NOMO-1 (cell line): ENCODE data around the gene PKD1L1.

Experiments used
- DNase-seq, 2 experiments: peaks; one replicate each; lab custom pipeline; 2025; ENCODE audit not compliant: unreplicated experiment in 2 of 2; lab: John Stamatoyannopoulos, UW

PKD1L1 gene

DNA sequence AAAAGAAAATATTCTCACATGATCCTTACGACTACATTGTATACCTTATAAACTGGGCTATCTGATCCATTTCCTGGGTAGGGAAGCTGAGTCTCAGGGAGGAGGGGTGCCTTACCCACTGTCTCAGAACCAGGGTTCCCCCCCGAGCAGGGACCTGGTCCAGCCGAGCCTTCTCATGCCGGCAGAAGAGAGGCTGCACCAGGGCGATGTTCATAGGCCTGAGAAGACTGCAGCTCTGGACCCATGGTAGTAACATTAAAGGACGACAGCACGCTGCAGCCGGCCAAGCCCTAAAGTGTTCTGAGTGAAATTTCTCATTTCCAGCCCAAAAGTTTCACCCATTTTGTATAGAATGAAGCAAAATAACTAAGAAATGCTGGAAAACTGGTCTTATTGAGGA lies 203.4 kb downstream of the PKD1L1 start:
- DNase-seq, result no peak

DNA sequence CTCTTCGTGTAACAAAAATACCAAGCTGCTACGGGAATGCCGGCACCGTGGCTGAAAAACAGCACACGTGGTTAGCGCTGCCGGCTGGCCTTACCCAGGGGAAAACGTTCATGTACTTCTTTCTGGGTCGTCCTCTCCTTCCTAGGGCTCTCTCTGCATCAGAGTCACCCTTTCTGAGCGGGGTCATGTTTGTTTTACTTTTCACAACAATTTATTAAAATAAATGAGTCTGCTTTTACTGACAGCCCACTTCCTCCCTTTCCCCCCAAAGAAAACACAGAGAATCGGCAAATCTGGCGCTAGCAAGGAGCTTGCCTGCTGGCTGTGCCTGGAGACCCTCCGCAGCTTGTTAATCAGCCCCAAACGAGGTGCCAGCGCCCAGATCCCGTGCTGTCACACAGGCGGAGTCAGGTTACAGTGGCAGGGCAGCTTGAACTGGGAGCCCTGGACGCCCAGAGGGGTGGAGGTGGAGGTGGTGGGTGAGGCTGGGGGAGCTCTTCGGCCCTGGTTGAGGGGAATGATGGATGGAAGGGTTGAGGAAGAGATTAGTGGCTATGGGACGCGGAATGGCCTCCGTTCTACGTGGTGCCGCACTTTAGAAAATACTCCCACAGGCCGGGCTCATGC lies 204.2 kb downstream of the PKD1L1 start:
- DNase-seq, result no peak

DNA sequence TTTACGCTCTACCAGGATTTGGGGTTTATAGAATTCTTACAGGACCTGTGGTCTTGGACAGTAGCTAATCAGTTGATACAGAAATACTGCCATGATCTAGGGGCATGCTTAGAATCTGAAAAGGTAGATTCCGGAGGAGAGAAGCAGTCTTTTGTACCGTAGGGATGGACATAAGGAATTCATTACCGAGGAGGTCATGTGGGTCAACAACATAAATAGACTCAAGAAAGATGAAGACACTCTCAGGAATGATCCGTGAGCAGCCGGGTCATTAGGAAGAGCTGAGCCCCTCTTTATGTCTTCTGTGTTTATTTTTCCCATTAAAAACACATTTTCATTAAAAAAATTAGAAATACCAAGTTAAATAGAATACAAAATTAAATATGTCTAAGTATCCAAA lies 206.3 kb downstream of the PKD1L1 start:
- DNase-seq, result no peak

DNA sequence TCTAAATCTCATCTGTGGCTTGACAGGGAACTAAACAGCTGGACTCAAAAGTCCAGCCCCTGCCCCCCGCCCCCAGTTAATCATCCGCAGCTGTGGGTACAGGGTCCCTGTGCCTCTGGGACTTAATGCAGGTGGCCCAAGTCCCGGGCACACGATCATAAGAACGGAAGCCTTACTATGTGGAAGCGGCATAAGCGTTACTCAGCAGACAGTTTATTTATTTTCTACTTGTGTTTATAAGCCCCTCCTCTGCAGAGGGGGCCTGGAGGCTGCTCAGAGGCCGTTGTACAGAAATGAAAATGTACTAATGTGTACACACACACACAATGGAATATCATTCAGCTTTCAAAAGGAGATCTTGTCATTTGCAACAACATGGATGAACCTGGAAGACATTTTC lies 208.4 kb downstream of the PKD1L1 start:
- DNase-seq, result no peak

DNA sequence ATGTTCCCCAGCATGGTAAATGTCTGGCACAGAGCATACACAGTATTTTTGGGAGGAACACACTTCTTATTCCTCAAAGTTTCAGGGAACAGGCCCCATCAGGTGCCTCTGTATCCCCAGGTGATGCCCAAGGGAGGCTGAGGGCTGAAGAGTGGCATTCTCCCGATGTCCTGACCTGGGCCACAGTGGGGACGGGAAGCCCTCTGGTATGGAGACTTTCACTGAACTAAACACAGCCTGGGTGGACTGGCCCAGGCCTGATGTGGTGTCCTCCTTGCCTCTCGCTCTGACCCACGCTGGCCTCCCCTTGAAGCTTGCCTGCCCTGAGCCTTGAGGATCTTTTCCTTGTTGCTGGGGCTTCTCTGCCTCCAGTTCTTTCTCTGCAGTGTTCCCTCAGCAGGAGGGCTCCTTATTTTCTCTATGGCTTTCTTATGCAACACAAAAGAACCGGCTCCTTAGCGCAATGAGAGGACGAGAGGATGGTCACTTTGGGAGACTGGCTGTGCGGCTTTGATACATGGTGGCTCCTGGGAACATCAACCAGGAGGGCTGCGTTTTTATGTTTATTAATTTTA lies 208.9 kb downstream of the PKD1L1 start:
- DNase-seq, result no peak

DNA sequence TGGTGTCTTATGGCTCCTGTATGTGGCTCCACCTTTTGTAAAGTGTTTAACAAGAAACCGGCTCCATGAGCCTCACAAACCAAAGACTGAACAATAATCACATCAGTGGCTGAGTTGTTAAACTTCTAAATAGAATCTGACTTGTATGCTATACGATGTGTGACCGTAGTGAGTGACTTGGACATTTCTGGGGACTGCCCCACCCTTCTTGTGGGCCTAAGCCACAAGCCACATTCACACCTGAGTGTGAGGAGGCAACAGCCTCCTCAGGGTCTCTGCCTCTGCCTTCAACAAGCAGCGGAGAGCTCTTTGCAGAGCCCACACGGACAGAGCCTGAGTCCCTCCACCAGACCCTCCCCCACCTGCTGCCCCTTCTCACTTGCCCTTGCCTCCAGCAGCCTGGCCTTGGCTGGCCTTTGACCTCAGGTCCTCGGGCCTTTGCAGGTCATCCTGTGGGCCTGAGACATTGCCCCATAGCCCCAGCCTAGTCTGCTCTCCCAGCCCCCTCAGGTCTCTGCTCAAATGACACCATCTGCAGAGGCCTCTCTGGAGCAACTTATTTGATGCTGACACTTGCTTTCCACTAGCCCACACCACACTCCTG lies 209.6 kb downstream of the PKD1L1 start:
- DNase-seq, result no peak

DNA sequence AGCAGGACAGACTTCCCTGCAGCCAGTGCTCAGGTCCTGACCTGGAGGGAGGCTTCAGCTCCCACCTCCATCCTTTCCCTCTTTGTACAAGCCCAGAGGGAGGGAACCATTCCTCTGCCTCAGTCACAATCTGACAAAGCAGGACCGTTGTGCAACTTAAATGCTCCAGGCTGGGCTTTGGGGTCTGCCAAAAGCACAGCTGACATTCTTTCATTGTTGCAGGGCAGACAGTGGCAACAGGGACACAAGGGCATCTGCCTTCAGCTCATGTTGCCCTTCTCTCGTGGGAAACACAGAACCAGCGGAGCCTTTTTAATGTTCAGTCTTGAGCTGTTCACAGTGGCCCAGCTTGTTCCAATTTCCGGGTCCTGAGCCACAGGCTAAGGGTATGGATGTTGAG lies 210.7 kb downstream of the PKD1L1 start:
- DNase-seq, result no peak

DNA sequence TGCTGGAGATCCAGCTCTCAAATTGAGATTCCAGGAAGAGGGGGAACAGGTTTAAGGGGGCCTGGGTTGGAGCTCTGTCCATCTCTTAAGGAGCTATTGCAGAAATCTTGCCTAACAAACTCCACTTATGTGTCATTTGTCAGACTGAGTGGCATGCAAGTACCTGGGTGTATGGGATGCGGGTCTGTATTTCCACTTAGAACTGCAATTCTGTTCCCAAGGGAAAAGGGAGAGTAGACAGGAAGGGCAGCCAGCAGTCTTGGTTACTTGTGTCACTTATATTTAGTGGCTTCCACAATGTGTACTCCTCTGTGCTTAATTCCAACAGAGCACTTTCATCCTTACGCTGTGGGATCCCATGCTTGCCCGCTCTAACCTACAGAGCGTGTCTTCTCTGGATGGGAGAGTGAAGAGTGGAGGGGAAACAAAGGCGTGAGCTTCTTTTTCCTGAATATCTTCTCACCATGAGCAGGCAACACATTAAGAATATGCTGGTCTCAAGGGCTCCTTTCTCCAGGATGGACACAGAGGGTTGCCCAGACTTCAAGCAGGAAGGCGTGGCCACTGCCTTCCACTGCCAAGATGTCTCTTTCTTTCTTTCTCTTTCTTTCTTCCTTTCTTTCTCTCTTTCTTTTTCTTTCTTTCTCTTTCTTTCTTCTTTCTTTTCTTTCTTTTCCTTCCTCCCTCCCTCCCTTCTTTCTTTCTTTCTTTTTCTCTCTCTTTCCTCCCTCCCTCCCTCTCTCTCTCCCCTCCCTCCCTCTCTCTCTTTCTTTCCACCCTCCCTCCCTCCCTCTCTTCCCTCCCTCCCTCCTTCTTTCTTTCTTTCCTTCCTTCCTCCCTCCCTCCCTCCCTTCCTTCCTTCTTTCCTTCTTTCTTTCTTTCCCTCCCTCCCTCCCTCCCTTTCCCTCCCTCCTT lies 212.6 kb downstream of the PKD1L1 start:
- no peak for DNase-seq

DNA sequence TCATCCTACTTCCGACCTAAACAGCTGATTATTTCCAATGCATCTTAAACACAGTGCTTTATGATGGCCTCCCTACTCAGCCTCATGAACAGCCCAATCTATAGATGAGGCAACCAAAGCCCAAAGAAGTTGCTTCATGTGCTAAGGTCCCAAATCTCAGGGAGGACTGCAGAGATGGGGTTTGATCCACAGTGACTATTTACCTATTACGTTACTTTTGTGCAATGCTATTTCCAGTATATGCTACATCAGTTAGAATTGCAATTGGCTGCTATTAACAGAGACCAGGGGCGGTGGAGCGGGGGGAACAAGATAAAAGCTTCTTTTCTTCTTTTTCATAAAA lies 213.3 kb downstream of the PKD1L1 start:
- no peak for DNase-seq

DNA sequence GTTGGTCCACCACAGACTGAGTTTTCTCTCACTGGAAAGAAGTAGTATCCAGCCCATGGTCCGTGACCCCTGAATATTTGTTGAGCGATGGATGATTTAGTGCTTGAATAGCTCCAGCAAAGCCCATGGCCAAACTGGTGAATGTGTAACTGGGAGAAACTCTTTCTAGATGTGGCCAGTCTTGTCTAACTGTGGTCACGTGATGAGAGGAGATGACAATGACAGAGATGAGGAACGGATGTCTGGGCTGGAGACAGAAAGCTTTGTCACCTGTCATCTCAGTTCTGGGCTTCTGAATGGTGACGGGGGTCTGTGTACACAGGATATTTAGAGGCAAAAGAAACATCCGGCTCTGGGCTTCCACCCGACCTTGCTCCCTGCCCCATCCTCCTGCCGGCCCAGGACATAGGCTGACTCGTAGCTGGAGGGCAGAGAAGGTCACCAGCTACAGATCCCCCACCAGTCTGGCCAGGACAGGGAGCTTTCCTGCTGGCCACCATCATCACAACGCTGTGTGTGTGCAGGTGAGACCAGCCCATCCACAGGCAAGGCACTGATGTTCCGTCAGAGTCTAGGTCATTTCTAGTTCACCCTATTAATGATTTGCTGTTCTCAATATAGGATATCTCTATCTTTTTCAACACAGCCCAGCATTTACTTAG lies 213.8 kb downstream of the PKD1L1 start:
- no peak for DNase-seq

DNA sequence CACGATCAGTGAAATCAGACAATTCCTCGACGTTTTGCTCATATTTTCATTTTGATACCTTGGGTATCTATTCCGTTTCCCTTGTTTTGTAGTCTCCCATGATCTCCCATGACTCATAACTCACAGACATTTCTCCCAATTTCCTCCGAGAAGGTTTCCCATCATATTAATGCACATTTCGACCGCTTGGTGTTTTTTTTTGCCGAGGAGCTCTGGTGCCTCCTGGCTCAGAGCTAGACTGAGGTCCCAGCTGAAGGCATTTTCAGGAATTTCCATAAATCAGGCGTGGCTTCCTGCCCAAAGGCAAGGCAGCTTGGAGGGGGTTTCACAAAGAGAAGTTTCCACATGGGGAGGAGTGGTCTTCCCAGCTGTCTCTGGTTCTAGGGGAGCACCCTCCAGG lies 218.1 kb downstream of the PKD1L1 start:
- DNase-seq, result no peak

DNA sequence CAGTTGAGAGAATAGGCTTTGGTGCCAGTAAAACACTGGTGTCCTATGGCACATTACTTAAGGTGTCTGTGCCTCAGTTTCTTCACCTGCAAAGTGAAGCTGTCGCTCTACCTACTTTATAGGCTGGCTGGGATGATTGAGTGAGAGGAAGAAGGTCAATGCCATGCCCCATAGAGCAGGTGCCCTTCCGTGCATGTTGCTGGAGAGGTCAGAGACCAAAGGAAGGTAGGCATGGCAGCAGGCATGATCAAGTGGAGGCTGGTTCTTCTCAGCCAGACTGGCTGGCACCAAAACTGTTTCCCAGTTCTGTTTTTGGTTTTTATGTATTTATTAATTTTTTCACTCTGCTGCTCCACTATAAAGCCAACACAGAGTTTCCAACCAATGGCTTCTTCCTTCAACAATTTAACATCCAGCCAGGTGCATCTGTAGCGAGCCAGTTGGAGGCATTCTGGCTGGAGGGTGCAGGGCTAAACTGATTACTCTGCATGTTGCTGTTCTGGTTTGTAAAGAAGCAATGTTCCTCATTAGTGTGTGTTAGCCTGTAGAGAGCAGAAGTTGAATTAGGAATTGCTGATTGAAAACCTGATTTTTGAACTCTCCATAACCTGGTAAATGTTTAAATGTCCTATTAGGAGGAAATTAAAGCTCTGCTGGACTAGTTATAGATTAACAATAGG lies 222.1 kb downstream of the PKD1L1 start:
- DNase-seq, result no peak

DNA sequence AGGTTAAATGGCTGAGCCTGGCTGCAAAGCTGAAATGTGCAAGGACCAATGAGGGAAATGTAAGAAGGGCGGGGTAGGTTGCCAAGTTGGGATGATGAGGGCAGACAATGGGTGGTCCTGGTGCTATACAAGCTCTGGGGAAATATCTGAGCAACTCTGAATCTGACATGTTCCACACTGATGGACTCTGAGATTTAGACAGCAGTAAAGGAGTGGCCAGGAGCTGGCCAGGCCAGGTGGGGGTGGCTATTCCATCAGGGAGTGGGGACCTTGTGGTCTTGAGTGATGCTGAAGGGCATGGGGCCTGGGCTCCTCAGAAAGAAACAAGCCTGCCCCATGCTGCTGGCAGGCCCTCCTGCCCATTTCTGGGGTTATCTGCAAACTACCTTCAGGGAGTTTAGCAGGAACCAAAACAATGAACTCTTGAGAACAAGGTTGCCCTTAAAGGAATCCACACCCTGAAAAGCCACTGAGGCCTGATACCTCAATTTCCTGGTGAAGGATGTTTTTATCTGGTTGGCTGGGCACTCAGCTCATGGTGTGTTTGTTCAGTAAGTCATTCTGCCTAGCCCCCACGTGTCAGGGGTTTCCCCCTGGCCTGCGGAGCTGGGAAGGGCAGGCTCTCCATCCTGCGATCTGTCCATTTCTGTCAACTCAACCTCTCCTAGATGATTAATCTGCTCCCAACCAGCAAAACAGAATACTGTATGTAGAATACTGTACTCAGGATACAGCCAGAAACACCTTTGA lies 223.1 kb downstream of the PKD1L1 start:
- no peak for DNase-seq
